Peyer's patch (tissue), 4 donors: ENCODE measurements around the gene PELI1.

Experiments
- POLR2A ChIP-seq, 2 donors: fragments of 450-650 bp; IDR thresholded peaks; one replicate each; pipeline ENCODE4 v1.5.1; 2017; ENCODE audit warnings: antibody characterized with exemption in 2 of 2, mild to moderate bottlenecking in 2 of 2, moderate library complexity in 2 of 2
- TF ChIP-seq, protein P1 (sequence below), 6 experiments: fragments of 450-650 bp in 4 of 6; fragments of 200-600 bp in 2 of 6; sonication (generic) in 1 of 6; IDR thresholded peaks; one replicate each; pipeline ENCODE4 v1.5.1; 2017 to 2019; ENCODE audit warnings: antibody characterized with exemption in 6 of 6, mild to moderate bottlenecking in 3 of 6, moderate library complexity in 1 of 6

DNA sequence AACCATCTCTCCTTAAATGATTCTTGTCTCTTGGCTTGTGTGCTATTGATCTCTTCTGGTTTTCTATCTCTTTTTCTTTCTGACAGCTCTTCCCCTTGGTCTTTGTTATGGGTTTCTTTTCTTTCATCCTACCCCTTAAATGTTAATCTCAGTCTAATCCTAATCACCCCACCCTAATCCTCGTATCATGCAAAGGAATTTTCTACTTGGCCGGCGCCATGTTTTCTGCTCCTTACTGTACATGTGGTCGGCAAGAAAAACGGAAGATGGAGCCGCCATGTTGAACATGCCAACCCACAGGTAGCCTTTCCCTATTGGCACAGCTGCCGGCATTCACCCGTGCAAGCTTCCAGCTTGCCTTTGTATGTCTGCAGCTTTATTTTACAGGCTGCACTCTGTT lies 63.2 kb downstream of the PELI1 start:
- TF ChIP-seq, protein P1, sequence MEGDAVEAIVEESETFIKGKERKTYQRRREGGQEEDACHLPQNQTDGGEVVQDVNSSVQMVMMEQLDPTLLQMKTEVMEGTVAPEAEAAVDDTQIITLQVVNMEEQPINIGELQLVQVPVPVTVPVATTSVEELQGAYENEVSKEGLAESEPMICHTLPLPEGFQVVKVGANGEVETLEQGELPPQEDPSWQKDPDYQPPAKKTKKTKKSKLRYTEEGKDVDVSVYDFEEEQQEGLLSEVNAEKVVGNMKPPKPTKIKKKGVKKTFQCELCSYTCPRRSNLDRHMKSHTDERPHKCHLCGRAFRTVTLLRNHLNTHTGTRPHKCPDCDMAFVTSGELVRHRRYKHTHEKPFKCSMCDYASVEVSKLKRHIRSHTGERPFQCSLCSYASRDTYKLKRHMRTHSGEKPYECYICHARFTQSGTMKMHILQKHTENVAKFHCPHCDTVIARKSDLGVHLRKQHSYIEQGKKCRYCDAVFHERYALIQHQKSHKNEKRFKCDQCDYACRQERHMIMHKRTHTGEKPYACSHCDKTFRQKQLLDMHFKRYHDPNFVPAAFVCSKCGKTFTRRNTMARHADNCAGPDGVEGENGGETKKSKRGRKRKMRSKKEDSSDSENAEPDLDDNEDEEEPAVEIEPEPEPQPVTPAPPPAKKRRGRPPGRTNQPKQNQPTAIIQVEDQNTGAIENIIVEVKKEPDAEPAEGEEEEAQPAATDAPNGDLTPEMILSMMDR (IDR thresholded peaks at IDR 0.05), result no peak
- no peak for TF ChIP-seq POLR2A (IDR thresholded peaks at IDR 0.05)
